NB4 (cell line): ENCODE results near the gene FNBP1L.

Source experiments
- CTCF ChIP-seq: IDR thresholded peaks from one replicate; pipeline ENCODE4 v1.5.1; 2012; ENCODE audit warnings: low read depth, low read length
- MYC ChIP-seq: IDR thresholded peaks from 2 replicates; pipeline ENCODE4 v1.6.1; 2011; ENCODE audit warnings: low read depth, low read length
- POLR2A ChIP-seq: IDR thresholded peaks from 2 replicates; pipeline ENCODE4 v1.6.1; 2011; ENCODE audit warnings: mild to moderate bottlenecking; ENCODE audit not compliant: insufficient read length; ENCODE audit errors: extremely low read depth

GRCh38 chr1:93446837-93447451, 974 bp upstream of the FNBP1L start:
- TF ChIP-seq CTCF (no peak), POLR2A (no peak), MYC (no peak)
